ENCODE measurements around the gene AP1M1.
A peak's percentile ranks its signal among the peaks of the same experiment; 100 is the strongest.
"Not testable (repeated sequence)": the region's sequence is repeated elsewhere in the genome, so short reads cannot be mapped to it uniquely, and the experiment has no call there.

Gene AP1M1

DNA sequence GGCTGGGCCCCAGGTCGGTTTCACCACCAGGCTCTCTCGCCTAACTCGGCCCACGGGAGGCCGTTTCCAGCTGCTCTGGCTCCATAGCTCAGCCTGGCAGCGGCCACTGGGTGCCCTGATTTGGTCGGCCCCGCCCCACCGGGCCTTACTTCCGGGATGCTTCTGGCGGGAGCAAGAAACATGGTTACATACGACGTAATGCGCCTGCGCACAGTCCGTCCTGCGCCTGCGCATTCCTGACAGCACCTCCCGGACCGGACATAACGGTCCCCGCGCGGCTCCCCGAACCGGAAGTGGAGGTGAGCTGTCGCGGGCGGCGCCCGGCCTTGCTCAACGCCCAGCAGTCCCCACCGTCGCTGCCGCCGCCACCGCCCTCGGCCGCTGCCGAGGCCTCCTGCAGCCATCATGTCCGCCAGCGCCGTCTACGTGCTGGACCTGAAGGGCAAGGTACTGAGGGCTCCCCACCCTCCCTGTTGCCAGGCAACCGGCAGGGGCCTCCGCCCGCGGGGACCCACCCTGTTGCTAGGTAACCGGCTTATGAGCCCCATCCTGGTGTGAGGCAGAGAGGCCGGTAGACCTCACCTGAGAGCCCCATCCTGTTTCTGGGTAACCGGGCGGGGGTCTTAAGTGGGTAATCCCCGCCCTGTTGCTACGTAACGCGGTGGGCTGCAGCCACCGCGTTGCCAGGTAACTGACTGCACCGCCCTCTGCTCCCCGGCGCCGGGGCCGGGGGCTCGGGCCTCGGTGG, at the start of gene AP1M1:
Gene AP1M1 (plus strand): TSS at position 290 of the 748 bp plus-strand sequence. CDS start 116 bp downstream, at position 406.
- DNase-seq = peak; percentile 43

DNA sequence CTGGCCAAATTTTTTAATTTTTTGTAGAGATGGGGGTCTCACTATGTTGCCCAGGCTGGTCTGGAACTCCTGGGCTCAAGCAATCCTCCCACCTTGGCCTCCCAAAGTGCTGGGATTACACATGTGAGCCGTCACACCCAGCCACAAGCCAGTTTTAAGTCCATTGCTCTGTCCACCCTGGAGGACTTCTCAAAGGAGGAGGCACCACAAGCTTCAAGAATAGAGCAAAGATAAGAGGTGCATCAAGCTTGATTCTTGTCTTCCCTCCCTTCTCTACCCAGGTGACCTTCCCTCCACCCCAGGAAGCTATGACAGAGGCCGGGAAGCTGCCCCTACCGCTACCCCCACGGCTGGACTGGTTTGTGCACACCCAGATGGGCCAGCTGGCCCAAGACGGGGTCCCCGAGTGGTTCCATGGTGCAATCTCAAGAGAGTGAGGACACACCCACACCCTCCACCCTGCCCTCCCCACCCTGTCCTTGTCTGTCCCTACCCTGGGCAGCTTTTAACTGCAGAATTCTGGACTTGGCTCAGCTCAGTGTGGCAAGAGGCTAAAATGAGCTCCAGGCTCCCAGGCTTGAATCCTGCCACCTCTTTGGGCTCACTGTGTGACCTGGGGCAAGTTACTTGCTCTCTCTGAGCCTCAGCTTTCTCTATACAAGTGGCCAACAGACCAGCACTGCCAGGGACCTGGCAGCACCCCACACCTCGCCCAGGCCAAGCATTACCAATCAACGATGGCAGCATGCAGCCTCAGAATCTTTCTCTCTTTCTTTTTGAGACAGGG, 49.1 kb upstream of the AP1M1 start:
- DNase-seq = no peak

DNA sequence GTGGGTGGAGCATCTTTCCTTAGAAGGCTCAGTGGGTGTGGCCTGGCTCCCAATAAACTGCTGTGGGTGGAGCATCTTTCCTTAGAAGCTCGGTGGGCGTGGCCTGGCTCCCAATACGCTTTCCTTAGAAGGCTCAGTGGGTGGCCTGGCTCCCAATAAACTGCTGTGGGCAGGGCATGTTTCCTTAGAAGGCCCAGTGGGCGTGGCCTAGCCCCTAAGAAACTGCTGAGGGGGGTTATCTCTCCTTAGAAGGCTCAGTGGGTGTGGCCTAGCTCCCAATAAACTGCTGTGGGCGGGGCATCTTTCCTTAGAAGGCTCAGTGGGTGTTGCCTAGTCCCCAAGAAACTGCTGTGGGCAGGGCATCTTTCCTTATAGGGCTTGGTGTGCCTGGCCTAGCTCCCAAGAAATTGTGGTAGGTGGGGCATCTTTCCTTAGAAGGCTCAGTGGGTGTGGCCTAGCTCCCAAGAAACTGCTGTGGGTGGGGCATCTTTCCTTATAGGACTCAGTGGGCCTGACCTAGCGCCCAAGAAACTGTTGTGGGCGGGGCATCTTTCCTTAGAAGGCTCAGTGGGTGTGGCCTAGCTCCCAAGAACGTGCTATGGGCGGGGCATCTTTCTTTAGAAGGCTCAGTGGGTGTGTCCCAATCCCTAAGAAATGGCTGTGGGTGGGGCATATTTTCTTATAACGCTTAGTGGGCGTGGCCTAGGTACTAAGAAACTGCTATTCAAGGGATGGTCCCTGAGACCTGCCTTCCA, 44.0 kb upstream of the AP1M1 start:
- no peak for DNase-seq

DNA sequence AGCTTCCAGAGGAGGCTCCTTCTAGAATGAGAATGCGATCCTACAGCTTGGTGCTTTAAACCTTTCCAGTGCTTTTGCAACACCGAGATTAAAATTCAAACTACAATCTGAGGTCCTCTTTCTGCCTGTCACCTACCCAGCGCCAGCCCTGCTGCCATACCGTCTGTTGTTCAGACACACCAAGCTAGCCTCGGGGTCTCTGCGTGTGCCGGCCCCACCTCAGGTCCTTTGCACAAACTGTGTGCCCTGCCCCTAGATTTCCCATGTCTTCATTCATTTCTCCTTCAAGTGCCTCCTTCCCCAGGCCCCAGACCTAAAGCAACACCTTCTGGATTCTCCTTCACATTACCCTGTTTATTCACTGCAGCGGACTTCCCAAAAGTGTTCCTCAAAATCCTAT, 43.2 kb upstream of the AP1M1 start:
- no peak for DNase-seq

DNA sequence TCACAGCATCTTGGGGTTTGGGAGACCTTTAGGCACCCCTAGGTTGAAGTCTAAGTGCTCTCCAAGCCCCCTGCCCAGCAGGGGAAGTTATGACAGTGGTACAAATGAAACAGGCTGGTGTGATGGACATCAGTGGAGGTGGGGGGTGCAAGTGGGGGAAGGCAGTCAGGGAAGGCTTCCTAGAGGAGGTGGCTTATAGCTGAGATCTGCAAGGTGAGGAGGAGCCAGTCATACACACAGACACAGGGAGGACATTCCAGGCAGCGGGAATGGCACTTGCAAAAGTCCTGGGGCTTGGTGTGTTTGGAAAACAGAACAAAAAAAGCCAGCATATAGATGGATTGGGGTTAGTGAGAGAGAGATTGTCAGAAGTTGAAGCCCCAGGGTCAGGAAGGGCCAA, 42.6 kb upstream of the AP1M1 start:
- no peak for DNase-seq

DNA sequence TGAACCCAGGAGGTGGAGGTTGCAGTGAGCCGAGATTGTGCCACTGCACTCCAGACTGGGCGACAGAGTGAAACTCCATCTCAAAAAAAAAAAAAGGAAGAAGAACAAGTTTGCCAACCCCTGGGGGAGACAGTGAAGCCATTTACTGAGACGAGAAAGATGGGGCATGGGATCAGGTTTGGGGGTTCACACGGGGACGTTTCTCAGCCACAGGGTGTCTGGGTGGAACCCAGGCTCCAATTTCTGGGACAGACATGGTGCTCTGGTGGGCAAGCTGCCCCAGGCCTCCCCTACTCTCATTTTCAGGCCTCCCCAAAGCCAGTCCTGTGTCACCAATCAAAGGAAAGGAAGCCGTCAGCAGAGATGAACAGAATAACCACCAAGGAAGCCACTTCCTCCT, 40.8 kb upstream of the AP1M1 start:
- DNase-seq = no peak

DNA sequence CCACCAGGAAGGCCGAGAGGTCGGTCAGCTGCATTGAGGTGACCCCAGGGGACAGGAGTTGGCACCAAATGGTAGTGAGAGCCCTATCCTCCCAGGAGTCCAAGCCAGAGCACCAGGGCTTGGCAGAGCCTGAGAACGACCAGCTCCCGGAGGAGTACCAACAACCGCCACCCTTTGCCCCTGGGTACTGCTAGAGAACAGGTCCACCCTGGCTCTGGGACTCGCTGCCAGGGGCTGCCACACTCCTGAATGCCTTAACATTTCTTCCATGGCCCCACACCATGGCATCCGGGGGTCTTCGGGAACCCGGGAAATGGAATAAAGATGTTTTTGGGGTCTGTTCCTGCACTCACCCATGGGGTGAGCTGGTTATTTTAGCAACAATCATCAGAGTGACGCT, 40.1 kb upstream of the AP1M1 start:
- DNase-seq = no peak

DNA sequence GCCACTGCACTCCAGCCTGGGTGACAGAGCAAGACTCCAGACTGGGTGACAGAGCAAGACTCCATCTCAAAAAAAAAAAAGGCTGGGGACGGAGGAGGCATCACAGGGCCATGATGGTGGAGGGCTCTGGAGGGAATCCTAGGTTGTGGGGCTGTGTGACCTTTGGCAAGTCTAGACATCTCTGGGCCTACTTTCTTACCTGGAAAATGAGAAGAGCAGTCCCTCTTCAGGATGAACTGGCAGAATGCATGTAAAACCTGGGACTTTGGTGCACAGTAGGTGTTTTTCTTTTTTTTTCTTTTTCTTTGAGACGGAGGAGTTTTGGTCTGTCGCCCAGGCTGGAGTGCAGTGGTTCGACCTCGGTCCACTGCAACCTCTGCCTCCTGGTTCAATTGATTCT, 38.1 kb upstream of the AP1M1 start:
- no peak for DNase-seq

DNA sequence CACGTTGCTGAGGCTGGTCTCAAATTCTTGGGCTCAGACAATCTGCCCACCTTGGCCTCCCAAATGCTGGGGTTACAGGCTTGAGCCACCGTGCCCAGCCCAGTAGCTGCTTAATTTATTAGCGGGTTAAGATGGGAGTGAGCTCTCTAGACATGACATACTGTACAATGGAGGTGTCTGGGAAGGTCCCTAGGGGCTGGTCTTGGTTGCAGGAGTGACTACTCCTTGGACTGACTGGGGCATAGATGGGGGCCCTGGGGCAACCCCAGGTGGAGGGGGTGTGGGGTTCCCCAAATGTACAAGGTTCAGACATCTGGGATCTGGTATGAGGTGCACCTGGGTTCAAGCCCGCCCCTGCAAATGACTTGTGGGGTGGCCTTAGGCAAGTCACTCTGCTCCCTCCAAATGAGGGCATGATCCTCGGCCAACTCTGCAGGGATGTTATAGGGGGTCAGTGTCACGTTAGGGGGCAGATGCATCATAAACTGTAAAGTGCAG, 37.2 kb upstream of the AP1M1 start:
- DNase-seq = no peak

DNA sequence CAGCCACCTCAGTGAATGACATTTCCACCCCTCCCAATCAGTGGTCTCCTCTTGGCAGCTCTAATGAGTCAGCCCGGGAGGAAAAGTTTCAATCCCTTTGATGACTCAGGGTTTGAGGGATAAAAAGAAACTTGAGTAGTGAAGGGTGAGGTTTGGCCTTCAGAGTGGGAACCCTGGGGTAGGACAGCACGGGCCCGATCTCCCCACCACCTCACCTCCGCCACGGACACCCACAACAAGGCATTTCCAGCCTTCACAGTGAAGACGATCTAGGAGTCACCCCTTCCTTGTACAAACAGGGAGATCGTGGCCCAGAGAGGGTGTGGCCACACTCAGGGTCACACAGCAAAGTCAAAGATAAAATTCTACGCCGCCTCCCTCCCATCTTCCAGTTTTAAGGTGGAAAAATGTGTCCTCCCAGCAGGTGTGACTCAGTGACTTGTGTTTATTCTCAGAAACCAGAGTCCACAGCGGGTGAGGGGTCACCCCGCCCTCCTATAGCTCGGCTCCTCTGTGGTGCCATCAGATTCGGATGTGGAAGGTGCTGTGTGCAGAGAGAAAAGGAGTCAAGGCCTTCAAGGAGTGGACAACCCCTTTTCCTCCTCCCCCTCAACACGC, 36.7 kb upstream of the AP1M1 start:
- no peak for DNase-seq

DNA sequence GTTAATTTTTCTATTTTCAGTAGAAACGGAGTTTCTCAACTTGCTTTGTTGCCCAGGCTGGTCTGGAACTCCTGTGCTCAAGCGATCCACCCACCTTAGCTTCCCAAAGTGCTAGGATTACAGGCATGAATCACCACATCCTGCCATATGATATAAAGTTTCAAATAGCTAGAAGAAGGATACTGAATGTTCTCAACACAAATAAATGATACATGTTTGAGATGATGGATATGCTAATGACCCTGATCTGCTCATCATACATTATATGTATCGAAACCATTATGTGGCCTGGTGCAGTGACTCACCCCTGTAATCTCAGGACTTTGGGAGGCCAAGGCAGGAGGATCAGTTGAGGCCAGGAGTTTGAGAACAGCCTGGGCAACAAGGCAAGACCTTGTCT, 35.9 kb upstream of the AP1M1 start:
- DNase-seq = no peak

DNA sequence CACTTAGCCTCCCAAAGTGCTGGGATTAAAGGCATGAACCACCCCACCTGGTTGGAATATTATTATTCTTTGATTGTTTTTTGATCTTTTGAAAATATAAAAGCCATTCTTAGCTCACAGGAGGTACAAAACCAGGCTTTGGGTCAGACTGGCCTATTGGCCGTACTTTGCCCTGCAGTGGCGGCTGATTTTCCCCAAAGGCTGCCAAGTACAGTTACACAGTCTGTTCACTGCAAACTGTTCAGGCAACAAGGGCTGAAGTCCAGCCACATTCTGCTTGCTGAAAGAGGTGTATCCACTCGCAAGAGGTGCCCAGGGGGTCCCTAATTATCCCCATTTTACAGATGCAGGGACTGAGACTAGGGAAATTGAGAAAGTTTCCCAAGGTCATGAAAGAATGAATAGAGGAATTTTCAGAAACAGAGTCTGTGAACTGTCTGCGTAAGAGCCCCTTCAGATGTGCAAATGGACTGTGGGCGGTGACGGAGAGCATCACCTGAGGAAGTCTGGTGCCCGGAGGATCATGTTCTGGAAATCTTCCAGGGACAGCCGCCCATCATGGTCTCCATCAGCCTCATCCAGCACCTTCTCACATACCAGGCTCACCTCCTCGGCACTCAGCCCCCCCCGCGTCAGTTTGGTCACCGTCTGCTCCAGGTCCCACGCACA, 33.4 kb upstream of the AP1M1 start:
- no peak for DNase-seq

DNA sequence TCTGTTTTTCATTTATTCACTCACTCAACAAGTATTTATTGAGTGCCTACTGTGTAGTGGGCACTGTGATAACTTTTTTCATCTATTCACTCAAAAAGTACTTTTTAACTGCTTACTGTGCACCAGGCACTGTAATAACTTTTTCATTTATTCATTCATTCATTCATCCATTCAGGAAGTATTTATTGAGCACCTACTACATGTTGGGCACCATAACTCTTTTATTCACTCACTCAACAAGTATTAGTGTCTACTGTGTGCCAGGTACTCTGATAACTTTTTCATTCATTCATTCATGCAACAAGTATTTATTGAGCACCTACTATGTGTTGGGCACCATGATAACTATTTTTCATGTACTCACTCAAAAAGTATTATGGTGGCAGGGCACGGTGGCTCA, 31.3 kb upstream of the AP1M1 start:
- DNase-seq = no peak

DNA sequence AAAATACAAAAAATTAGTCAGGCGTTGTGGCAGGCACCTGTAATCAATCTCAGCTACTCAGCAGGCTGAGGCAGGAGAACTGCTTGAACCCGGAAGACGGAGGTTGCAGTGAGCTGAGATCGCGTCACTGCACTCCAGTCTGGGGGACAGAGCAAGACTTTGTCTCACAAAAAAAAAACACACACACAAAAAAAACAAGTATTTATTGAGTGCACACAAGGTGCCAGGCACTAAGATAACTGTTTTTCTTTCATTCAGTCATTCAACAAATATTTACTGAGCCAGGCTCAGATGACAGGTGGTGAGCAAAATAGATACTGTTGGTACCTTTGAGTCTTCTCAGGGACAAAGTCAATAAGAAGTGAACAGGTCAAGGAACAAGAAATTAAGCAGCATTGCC, 30.7 kb upstream of the AP1M1 start:
- no peak for DNase-seq

DNA sequence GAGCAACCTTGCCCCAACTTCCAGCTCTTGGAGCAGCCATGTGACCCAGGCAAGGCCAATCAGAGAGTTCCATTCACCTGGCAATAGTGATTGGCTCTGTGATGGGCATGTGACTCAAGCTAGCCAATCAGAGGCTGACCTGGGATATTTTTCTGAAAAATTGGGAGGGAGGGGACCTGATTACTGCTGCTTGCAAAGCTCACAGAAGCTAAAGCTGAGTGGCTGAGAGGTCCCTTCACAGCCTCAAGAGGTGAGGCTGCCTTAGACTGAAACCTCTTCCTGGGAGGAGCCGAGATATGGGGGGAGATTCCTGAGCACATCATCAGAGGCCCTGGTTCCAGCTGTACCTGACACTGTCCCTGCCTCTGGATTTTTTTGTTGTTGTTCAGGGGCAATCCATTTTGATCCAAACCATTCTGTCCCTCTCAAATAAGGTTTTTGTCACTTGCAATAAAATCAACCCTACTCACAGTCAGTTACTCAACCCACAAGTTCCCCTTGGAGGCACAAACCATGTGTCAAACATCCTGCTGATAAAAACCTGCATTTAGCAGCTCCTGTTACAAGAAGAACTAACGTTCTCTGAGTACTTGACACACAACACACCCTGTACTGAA, 29.1 kb upstream of the AP1M1 start:
- DNase-seq = peak; percentile 54

DNA sequence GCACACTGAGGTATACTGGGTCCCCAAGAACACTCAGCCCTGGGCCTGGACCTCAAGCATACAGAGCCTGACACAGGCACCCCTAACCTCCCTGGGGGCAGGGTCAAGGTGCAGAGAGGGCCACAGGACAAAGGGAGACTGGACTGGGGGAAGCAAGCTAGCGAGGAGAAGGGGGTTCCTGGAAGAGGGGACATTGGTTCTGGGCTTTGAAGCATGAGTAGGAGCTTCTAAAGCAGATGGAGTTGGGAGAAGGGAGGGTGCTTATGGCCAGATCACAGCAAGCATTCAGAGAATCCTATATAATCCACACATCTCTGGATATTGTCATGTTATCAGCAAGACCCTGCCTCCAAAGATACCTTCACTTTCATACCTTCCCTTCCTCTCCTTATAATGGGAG, 27.6 kb upstream of the AP1M1 start:
- DNase-seq = no peak

DNA sequence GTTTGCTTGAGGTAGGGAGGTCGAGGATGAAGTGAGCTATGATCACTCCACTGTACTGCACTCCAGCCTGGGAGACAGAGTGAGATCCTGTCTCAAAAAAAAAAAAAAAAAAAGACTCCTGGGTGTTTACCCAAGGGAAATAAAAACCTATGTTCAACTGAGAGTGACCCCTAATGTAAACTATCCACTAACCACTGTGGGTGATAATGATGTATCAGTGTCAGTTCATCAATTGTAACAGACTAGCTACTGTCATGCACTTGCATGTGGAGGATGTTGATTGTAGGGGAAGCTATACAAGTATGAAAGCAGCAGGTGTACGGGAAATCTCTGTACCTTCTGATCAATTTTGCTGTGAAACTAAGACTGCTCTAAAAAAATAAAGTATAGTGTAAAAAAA, 21.8 kb upstream of the AP1M1 start:
- DNase-seq = no peak

DNA sequence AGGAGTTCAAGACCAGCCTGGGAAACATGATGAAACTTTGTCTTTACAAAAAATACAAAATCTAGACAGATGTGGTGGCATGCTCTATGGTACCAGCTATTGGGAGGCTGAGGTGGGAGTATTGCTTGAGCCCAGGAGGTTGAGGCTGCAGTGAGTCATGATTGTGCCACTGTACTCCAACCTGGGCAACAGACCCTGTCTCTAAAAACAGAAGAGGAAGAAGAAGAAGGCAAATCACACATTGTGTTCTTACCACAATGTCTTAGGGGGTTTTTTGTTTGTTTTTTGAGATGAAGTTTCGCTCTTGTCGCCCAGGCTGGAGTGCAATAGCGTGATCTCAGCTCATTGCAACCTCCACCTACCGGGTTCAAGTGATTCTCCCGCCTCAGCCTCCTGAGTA, 18.8 kb upstream of the AP1M1 start:
- not testable (repeated sequence) for DNase-seq

DNA sequence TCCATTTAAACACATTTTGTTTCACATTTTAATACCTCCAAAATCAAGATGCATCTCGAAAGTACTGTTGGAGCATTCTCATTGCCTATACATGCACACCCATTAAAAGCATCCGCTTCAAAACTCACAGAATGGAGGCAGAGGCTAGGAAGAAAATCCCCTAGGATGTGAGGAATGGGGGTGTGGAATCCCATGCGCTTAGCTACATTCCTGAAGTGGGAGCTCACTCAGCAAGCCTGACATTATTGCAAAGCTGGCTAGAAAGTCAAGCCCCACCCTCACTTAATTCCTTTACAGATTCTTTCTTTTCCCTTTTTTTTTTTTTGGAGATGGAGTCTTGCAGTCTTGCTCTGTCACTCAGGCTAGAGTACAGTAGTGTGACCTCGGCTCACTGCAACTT, 17.1 kb upstream of the AP1M1 start:
- DNase-seq = no peak

DNA sequence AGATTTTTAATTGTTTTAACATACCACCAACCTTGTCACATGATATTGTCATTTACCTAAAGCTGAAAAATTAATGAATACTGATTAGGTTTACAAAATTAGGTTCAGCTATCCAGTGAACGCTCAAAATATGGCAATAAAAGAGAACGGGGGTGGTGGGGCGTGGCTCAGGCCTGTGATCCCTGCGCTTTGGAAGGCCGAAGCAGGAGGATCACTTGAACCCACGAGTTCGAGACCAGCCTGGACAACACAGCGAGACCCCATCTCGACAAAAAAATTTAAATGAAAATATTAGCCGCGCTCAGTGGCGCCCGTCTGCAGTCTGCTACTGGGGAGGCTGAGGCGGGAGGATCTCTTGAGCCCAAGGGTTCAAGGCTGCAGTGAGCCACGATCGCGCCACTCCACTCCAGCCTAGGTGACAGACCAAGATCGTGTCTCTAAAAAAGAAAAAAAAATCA, 13.0 kb upstream of the AP1M1 start:
- DNase-seq = no peak

DNA sequence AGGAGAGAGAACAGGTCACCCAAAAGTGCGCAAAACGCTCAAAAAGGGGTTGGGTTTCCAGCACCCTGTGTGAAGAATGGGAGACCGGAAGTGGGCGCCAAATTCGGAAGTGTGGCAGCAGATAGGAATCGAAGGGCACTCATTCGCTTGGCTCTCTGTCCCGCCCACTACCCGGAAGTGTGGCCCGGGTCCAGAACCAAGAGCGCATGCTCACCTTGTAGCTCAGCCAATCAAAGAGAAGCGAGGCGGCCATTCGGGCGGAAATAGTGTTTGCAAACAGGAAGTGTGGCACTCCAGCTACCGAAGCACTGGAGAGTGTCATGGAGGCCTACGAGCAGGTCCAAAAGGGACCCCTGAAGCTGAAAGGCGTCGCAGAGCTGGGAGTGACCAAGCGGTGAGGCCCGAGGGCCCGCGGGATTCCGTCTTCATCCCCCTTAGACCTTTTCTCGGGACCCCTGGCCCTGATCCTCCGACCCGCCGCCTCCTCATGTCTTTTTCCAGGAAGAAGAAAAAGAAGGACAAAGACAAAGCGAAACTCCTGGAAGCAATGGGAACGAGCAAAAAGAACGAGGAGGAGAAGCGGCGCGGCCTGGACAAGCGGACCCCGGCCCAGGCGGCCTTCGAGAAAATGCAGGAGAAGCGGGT, 12.5 kb upstream of the AP1M1 start, which contains the start of gene FAM32A:
Gene FAM32A (plus strand): TSS at position 288 of the 645 bp plus-strand sequence. CDS start 33 bp downstream, at position 321.
- DNase-seq = peak; percentile 92

Data from SIG-M5 (cell line).